ENCODE results near the gene PLEKHG4B.
"Not testable (repeated sequence)": the region's sequence is repeated elsewhere in the genome, so short reads cannot be mapped to it uniquely, and the experiment has no call there.

The PLEKHG4B gene

GRCh38 chr5:208449-209114, 116.6 kb downstream of the PLEKHG4B start:
- no peak overlapping the region for H3K9ac ChIP-seq (ENCODE audit: low read depth, low read length)
- no peak overlapping the region for H3K4me3 ChIP-seq (ENCODE audit: low read depth, low read length)
- H3K36me3 ChIP-seq (ENCODE audit: control insufficient read depth, insufficient read depth, low read length) = peaks cover 23% of the 10 kb centered on the region
- no peaks in the 10 kb centered on the region for H3K27me3 ChIP-seq (ENCODE audit: control insufficient read depth, insufficient read depth, low read length)
- no peak overlapping the region for H3K27ac ChIP-seq (ENCODE audit: low read depth, low read length)
- no peaks in the 10 kb centered on the region for H3K4me1 ChIP-seq (ENCODE audit: control insufficient read depth, insufficient read depth, low read length)
- no peaks in the 10 kb centered on the region for H3K9me3 ChIP-seq (ENCODE audit: control insufficient read depth, insufficient read depth, low read length)

GRCh38 chr5:213803-214395, 121.9 kb downstream of the PLEKHG4B start:
- no peaks in the 10 kb centered on the region for H3K27me3 ChIP-seq (ENCODE audit: control insufficient read depth, insufficient read depth, low read length)
- no peaks in the 10 kb centered on the region for H3K9me3 ChIP-seq (ENCODE audit: control insufficient read depth, insufficient read depth, low read length)
- no peak overlapping the region for H3K4me3 ChIP-seq (ENCODE audit: low read depth, low read length)
- peaks cover 4% of the 10 kb centered on the region; the same call in 1 of the 2 replicates for H3K4me1 ChIP-seq (ENCODE audit: control insufficient read depth, insufficient read depth, low read length)
- no peak overlapping the region for H3K9ac ChIP-seq (ENCODE audit: low read depth, low read length)
- H3K36me3 ChIP-seq (ENCODE audit: control insufficient read depth, insufficient read depth, low read length) = peaks cover 8% of the 10 kb centered on the region
- H3K27ac ChIP-seq (ENCODE audit: low read depth, low read length) = no peak overlapping the region

GRCh38 chr5:215256-215655, 123.3 kb downstream of the PLEKHG4B start:
- H3K27ac ChIP-seq (ENCODE audit: low read depth, low read length); H3K4me3 ChIP-seq (ENCODE audit: low read depth, low read length); H3K9me3 ChIP-seq (ENCODE audit: control insufficient read depth, insufficient read depth, low read length); H3K27me3 ChIP-seq (ENCODE audit: control insufficient read depth, insufficient read depth, low read length); H3K36me3 ChIP-seq (ENCODE audit: control insufficient read depth, insufficient read depth, low read length); H3K9ac ChIP-seq (ENCODE audit: low read depth, low read length): not testable (repeated sequence)
- H3K4me1 ChIP-seq (ENCODE audit: control insufficient read depth, insufficient read depth, low read length) = peaks cover 15% of the 10 kb centered on the region

GRCh38 chr5:216076-216475, 124.1 kb downstream of the PLEKHG4B start:
- H3K27me3 ChIP-seq (ENCODE audit: control insufficient read depth, insufficient read depth, low read length); H3K36me3 ChIP-seq (ENCODE audit: control insufficient read depth, insufficient read depth, low read length); H3K27ac ChIP-seq (ENCODE audit: low read depth, low read length); H3K4me3 ChIP-seq (ENCODE audit: low read depth, low read length); H3K9me3 ChIP-seq (ENCODE audit: control insufficient read depth, insufficient read depth, low read length); H3K9ac ChIP-seq (ENCODE audit: low read depth, low read length): not testable (repeated sequence)
- H3K4me1 ChIP-seq (ENCODE audit: control insufficient read depth, insufficient read depth, low read length) = peaks cover 17% of the 10 kb centered on the region

GRCh38 chr5:217494-218456, 125.8 kb downstream of the PLEKHG4B start, which contains the start of the genes CCDC127 and SDHA:
CCDC127 (minus strand) TSS chr5:218153; CDS start chr5:216849, 1,304 bp downstream.
SDHA (plus strand) TSS chr5:218320; CDS start chr5:218356, 36 bp downstream.
- H3K9me3 ChIP-seq (ENCODE audit: control insufficient read depth, insufficient read depth, low read length); H3K27me3 ChIP-seq (ENCODE audit: control insufficient read depth, insufficient read depth, low read length); H3K36me3 ChIP-seq (ENCODE audit: control insufficient read depth, insufficient read depth, low read length): not testable (repeated sequence)
- Histone ChIP-seq H3K4me1 (ENCODE audit: control insufficient read depth, insufficient read depth, low read length) (peaks cover 26% of the 10 kb centered on the region), H3K27ac (ENCODE audit: low read depth, low read length) (peak within 1 kb of the TSS; percentile 94), H3K4me3 (ENCODE audit: low read depth, low read length) (peak within 1 kb of the TSS; percentile 89), H3K9ac (ENCODE audit: low read depth, low read length) (peak within 1 kb of the TSS; percentile 58; the same call in 1 of the 2 replicates)

- Histone ChIP-seq H3K4me1 (ENCODE audit: control insufficient read depth, insufficient read depth, low read length) (peaks cover 26% of the 10 kb centered on the region), H3K27ac (ENCODE audit: low read depth, low read length) (peak overlapping the region; percentile 28), H3K27me3 (ENCODE audit: control insufficient read depth, insufficient read depth, low read length) (no peaks in the 10 kb centered on the region), H3K9ac (ENCODE audit: low read depth, low read length) (peak overlapping the region; percentile 56; the same call in 1 of the 2 replicates), H3K36me3 (ENCODE audit: control insufficient read depth, insufficient read depth, low read length) (peaks cover 7% of the 10 kb centered on the region), H3K9me3 (ENCODE audit: control insufficient read depth, insufficient read depth, low read length) (no peaks in the 10 kb centered on the region), H3K4me3 (ENCODE audit: low read depth, low read length) (peak overlapping the region; percentile 89)
Observed at GRCh38 chr5:218457-219291, 126.7 kb downstream of the PLEKHG4B start.

GRCh38 chr5:219460-219863, 127.5 kb downstream of the PLEKHG4B start:
- Histone ChIP-seq H3K9me3 (ENCODE audit: control insufficient read depth, insufficient read depth, low read length) (no peaks in the 10 kb centered on the region), H3K27ac (ENCODE audit: low read depth, low read length) (no peak overlapping the region), H3K27me3 (ENCODE audit: control insufficient read depth, insufficient read depth, low read length) (no peaks in the 10 kb centered on the region), H3K36me3 (ENCODE audit: control insufficient read depth, insufficient read depth, low read length) (peaks cover 10% of the 10 kb centered on the region), H3K9ac (ENCODE audit: low read depth, low read length) (0 out of 2 replicates have a peak overlapping the region, but pooled peaks have one; percentile 21), H3K4me3 (ENCODE audit: low read depth, low read length) (peak overlapping the region; percentile 89), H3K4me1 (ENCODE audit: control insufficient read depth, insufficient read depth, low read length) (peaks cover 26% of the 10 kb centered on the region)

GRCh38 chr5:219991-220390, 128.0 kb downstream of the PLEKHG4B start:
- H3K4me1 ChIP-seq (ENCODE audit: control insufficient read depth, insufficient read depth, low read length) = peaks cover 26% of the 10 kb centered on the region
- no peaks in the 10 kb centered on the region for H3K9me3 ChIP-seq (ENCODE audit: control insufficient read depth, insufficient read depth, low read length)
- peak overlapping the region; percentile 89 for H3K4me3 ChIP-seq (ENCODE audit: low read depth, low read length)
- no peaks in the 10 kb centered on the region for H3K27me3 ChIP-seq (ENCODE audit: control insufficient read depth, insufficient read depth, low read length)
- H3K9ac ChIP-seq (ENCODE audit: low read depth, low read length) = no peak overlapping the region
- H3K27ac ChIP-seq (ENCODE audit: low read depth, low read length) = no peak overlapping the region
- peaks cover 16% of the 10 kb centered on the region for H3K36me3 ChIP-seq (ENCODE audit: control insufficient read depth, insufficient read depth, low read length)

GRCh38 chr5:222951-223715, 131.2 kb downstream of the PLEKHG4B start:
- Histone ChIP-seq H3K36me3 (ENCODE audit: control insufficient read depth, insufficient read depth, low read length) (peaks cover 44% of the 10 kb centered on the region), H3K4me1 (ENCODE audit: control insufficient read depth, insufficient read depth, low read length) (peaks cover 22% of the 10 kb centered on the region)
- not testable (repeated sequence) for H3K9me3 ChIP-seq (ENCODE audit: control insufficient read depth, insufficient read depth, low read length); H3K9ac ChIP-seq (ENCODE audit: low read depth, low read length); H3K4me3 ChIP-seq (ENCODE audit: low read depth, low read length); H3K27ac ChIP-seq (ENCODE audit: low read depth, low read length); H3K27me3 ChIP-seq (ENCODE audit: control insufficient read depth, insufficient read depth, low read length)

GRCh38 chr5:223791-224190, 131.8 kb downstream of the PLEKHG4B start:
- no peak overlapping the region for H3K4me3 ChIP-seq (ENCODE audit: low read depth, low read length)
- peaks cover 22% of the 10 kb centered on the region for H3K4me1 ChIP-seq (ENCODE audit: control insufficient read depth, insufficient read depth, low read length)
- H3K9ac ChIP-seq (ENCODE audit: low read depth, low read length) = no peak overlapping the region
- H3K27me3 ChIP-seq (ENCODE audit: control insufficient read depth, insufficient read depth, low read length) = no peaks in the 10 kb centered on the region
- peaks cover 51% of the 10 kb centered on the region for H3K36me3 ChIP-seq (ENCODE audit: control insufficient read depth, insufficient read depth, low read length)
- H3K27ac ChIP-seq (ENCODE audit: low read depth, low read length) = no peak overlapping the region
- H3K9me3 ChIP-seq (ENCODE audit: control insufficient read depth, insufficient read depth, low read length) = no peaks in the 10 kb centered on the region
